Measurements from ENCODE around the gene PRPF19. TPM values are rescaled to one million over a fixed set of nuclear protein-coding genes. Genes with fewer than 3 reads are reported as not detected.

The PRPF19 gene
- total RNA-seq, 1 donor from 2014 or later, result 36.5 TPM

GRCh38 chr11:60868682-60869450, 37.5 kb downstream of the PRPF19 start:
- Histone ChIP-seq H3K4me1 (peaks cover 49% of the 10 kb centered on the region), H3K9me3 (replicated peaks) (no peaks in the 10 kb centered on the region), H3K4me3 (no peak overlapping the region), H3K27me3 (ENCODE audit: low read depth) (no peaks in the 10 kb centered on the region), H3K27ac (replicated peaks) (no peak overlapping the region), H3K36me3 (no peaks in the 10 kb centered on the region)
- no peak for DNase-seq
- TF ChIP-seq, protein P1, sequence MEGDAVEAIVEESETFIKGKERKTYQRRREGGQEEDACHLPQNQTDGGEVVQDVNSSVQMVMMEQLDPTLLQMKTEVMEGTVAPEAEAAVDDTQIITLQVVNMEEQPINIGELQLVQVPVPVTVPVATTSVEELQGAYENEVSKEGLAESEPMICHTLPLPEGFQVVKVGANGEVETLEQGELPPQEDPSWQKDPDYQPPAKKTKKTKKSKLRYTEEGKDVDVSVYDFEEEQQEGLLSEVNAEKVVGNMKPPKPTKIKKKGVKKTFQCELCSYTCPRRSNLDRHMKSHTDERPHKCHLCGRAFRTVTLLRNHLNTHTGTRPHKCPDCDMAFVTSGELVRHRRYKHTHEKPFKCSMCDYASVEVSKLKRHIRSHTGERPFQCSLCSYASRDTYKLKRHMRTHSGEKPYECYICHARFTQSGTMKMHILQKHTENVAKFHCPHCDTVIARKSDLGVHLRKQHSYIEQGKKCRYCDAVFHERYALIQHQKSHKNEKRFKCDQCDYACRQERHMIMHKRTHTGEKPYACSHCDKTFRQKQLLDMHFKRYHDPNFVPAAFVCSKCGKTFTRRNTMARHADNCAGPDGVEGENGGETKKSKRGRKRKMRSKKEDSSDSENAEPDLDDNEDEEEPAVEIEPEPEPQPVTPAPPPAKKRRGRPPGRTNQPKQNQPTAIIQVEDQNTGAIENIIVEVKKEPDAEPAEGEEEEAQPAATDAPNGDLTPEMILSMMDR (IDR thresholded peaks at IDR 0.05; ENCODE audit: borderline replicate concordance), result no peak
- intact Hi-C loops (cut with micrococcal nuclease), result no loop called here

DNA sequence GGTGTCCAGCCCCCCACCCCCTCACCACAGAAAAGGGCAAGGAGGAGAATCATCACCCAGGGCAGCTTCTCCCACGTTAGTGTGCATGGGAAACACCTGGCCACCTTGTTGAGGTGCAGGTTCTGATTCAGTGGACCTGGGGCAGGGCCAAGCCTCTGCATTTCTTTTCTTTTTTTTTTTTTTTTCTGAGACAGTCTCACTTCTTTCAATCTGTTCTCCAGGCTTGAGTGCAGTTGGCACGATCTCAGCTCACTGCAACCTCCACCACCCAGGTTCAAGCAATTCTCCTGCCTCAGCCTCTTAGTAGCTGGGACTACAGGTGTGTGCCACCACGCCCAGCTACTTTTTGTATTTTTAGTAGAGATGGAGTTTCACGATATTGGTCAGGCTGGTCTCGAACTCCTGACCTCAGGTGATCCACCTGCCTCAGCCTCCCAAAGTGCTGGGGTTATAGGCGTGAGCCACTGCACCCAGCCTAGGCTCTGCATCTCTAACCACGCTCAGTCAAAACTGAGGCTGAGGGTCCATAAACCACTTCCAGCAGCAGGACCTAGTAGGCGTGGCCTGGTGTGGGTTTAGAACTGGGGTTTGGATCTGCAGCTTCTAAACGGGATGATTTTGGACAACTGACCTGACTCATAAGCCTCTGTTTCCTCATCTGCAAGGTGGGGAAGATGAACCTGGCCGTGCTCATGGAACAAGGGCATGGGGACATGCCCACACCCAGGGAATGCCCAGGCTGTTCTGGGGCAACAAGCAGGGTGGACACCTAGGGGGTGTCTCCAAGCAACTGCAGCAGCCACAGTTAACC, 38.3 kb downstream of the PRPF19 start:
- Histone ChIP-seq H3K4me1 (peaks cover 41% of the 10 kb centered on the region), H3K36me3 (no peaks in the 10 kb centered on the region), H3K9me3 (replicated peaks) (no peaks in the 10 kb centered on the region), H3K27me3 (ENCODE audit: low read depth) (no peaks in the 10 kb centered on the region), H3K4me3 (no peak overlapping the region), H3K27ac (replicated peaks) (no peak overlapping the region)
- no peak for DNase-seq
- TF ChIP-seq, protein P1 (IDR thresholded peaks at IDR 0.05; ENCODE audit: borderline replicate concordance), result no peak
- intact Hi-C loops (cut with micrococcal nuclease), result no loop called here

GRCh38 chr11:60866911-60867870, 39.2 kb downstream of the PRPF19 start, which contains the start of gene ZP1:
ZP1 (plus strand) TSS chr11:60867542; CDS start chr11:60867562, 20 bp downstream.
- Histone ChIP-seq H3K4me1 (peaks cover 32% of the 10 kb centered on the region), H3K9me3 (replicated peaks) (no peaks in the 10 kb centered on the region), H3K27me3 (ENCODE audit: low read depth) (peaks cover 2% of the 10 kb centered on the region), H3K36me3 (no peaks in the 10 kb centered on the region), H3K4me3 (no peak within 1 kb of the TSS), H3K27ac (replicated peaks) (no peak within 1 kb of the TSS)
- TF ChIP-seq, protein P1 (IDR thresholded peaks at IDR 0.05; ENCODE audit: borderline replicate concordance), result no peak
- DNase-seq, result no peak
- intact Hi-C loops (cut with micrococcal nuclease), result no loop called here

- Histone ChIP-seq H3K9me3 (replicated peaks) (no peaks in the 10 kb centered on the region), H3K4me1 (peaks cover 10% of the 10 kb centered on the region), H3K4me3 (no peak overlapping the region), H3K36me3 (no peaks in the 10 kb centered on the region), H3K27ac (replicated peaks) (no peak overlapping the region), H3K27me3 (ENCODE audit: low read depth) (peaks cover 3% of the 10 kb centered on the region)
- DNase-seq, result no peak
- TF ChIP-seq, protein P1 (IDR thresholded peaks at IDR 0.05; ENCODE audit: borderline replicate concordance), result no peak
- intact Hi-C loops (cut with micrococcal nuclease), result no loop called here
These were observed 41.4 kb downstream of the PRPF19 start for GRCh38 chr11:60864856-60865513.
